SKM-1 (cell line): ENCODE results near the gene CCDC73.
"Not testable (repeated sequence)": the region's sequence is repeated elsewhere in the genome, so short reads cannot be mapped to it uniquely, and the experiment has no call there.

Experiments used
- DNase-seq: peaks from one replicate; lab custom pipeline; 2025; ENCODE audit not compliant: unreplicated experiment; lab: John Stamatoyannopoulos, UW

Gene CCDC73

DNA sequence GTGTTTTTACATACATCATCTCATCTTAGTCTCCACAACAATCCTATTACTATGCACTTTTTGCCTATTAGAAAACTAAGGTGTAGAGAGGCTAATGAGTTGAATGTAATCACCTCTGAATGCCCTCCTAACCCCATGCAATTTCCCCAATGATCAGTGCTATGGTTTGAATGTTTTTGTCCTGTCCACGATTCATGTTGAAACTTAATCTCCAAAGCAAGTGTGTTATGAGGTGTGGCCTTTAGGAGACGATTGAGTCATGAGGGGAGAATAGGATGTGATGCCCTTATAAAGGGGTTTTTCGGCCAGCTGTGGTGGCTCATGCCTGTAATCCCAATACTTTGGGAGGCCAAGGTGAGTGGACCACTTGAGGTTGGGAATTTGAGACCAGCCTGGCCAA, 2.0 kb upstream of the CCDC73 start:
- no peak for DNase-seq

DNA sequence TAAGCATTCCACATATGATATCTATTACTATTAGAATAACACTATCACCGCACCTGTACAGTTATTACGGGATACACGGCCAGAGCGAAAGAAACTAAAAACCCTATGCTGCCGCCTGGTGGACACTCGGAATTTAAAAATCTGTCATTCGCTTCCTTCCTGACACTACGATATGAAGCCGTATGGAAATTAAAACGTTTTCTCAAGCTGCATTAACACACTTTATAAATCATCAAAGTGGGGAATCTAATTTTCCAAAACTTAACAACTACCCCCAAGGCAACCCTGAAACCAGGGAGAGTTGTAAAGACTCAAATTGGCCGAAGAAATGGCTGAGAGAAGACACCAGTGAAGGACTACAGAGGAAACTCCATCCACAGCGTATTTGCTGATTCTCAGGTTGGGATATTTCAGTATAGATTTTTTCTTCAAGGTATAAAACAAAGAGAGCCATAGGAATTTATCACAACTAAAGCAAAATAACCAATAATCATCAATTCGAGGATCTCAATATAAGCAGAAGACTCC, 1.4 kb downstream of the CCDC73 start:
- DNase-seq = peak; percentile 55

DNA sequence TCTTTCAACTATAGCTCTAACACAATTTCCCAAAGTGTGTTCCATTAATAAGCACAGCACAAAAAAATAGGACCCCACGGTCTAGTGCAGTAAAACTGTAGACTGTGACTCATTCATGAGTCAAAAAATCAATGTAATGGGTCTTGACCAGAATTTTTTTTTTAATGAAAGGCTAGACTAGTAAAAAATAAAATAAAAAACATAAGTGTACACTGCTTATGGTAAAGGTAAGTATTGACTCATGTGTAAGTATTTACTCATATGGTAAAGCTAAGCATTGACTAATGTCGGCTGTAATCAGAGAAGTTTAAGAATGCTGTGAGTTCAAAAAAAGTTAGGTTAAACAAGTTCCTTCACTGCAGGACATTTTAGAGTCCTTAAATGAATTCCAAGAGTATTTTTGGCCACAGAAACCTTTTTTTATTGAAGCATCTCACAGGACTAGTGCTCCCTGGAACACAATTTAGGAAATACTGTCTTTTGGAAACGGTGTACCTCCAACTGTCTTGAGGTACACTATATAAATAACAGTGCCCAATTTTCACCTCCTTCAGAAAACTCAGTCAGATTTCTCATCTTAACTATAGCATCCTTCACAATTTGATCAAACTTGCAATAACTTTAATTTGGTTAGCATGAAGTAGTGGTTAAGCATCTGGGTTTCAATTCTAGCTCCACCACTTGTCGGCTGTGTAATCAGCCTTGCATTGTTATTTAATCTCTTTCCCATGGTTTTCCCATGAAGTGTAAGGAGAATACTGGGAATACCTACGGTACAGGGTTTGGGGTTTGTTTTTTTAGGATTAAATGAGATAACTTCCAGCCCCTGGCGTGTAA, 2.1 kb downstream of the CCDC73 start:
- DNase-seq = no peak

DNA sequence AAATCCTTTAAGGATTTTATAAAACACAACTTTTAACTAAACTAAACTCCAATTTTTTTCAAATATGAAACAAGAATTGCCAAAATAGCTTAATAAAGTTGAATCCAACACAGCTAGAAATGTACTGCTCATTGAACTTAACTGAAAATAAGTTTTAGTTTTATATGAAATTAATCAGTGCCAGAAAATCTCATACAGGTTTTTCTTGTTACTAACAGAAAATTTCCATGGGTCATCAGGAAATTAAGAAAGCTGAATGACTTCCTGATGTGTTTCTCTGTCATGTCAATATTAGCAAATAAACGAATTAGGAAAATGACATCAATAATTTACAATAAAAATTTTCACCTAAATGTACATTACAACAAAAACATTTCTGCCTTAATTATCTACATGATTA, 3.5 kb downstream of the CCDC73 start:
- DNase-seq = no peak

DNA sequence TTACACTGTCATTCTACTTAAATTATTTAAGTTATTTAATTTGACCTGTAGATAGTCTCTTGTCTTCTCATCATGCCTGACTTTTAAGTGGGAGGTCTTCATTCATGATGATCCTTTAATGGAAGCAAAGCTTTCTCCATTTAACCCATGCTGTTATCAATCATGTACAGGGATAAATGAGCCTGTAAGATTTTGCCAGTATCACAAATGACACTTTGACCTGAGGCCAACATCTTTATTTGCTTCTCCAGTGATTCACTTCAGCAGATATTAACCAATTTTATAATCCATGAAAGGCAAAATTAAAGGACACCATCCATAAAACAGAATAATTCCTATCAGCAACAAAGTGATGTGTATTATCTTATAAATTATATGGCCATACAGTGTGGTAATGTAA, 7.7 kb downstream of the CCDC73 start:
- no peak for DNase-seq

DNA sequence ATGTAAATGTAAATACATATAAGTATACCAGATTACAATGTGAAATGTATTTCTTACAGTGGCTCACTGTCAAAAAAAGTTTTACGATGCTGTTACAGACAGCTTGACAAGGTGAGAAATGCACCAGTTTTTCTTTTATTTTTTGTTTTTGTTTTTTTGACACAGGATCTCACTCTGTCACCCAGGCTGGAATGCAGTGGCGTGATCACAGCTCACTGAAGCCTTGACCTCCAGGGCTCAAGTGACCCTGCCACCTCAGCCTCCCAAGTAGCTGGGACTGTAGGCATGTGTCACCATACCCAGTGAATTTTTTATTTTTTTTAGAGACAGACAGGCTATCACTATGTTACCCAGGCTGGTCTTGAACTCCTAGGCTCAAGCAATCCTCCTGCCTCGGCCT, 9.2 kb downstream of the CCDC73 start:
- DNase-seq = no peak

DNA sequence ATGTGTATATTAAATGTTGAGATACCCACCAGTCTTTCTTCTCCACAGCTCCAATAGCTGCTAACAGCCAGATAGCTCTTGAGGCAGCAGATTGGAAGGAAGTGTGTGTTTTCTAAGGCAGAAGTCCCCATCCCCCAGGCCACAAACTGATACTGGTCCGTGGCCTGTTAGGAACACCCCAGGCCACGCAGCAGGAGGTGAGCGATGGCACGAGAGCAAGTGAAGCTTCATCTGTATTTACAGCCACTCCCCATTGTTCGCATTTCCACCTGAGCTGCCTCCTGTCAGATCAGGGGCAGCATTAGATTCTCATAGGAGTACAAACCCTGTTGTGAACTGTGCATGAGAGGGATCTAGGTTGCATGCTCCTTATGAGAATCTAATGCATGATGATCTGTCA, 12.7 kb downstream of the CCDC73 start:
- DNase-seq = no peak

DNA sequence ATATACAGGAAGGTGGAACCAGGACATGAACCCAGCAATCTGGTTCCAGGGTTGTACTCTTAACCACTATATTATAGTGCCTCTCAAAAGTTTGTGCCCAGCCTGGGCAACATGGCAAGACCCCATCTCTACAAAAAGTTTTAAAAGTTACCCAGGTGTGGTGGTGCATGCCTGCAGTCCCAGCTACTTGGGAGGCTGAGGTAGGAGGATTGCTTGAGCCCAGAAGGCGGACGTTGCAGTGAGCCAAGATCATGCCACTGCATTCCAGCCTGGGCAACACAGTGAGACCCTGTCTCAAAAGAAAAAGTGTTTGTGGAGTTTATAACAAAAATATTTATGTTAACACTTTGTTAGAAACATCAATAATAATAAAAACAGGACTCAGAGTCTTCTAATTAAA, 13.6 kb downstream of the CCDC73 start:
- DNase-seq = not testable (repeated sequence)

DNA sequence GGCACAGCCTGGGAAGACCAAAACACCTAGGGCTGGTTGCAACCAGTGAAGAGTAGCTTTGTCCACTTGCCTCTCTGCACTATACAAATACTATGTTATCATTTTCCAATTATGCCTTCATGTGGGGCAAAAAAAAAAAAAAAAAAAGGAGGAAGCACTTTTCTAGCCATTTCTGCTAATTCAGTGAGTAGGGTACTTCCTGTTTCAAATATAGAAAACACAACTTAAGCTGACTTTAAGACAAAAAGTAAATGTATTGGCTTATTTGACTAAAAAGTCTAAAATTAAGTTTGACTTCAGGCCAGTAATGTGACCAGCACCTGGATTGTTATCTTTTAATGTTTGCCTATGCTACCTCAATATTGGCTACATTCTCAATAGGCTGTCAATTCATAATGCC, 15.3 kb downstream of the CCDC73 start:
- DNase-seq = no peak

DNA sequence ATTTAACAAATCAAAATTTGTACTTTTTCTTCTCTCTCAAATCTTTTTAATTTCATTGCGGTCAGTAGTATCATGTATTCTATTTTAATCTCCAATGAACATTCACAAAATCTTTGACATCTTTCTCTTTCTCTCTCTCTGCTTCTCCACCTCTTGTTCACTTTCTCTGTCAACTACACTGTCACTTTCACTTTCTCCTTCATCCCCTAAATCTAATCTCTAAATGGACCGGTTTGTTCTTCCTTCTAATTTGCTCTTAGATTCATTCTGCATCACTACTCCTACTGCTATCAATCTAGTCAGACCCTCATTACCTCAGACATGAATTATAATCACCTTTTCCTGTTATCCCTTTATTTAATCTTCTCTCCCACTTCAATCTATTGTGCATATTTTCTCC, 18.6 kb downstream of the CCDC73 start:
- no peak for DNase-seq

DNA sequence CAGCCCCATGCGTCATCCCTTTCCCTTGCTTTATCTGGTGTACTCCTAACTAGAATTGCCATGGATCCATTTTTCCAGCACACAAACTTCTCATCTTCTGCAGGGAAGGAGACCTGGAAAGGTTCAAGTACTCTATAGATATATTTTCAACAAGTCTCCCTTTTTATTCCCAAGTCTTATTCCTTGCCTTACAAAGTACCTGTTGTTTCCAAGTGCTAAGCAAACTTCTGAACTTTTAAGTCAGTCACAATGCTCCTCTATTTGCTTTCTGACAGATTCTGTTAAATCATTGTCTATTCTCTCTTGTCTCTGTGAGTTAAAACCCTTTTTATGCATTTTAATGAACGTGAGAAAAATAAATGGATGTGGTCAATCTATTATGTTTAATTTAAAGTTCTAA, 20.4 kb downstream of the CCDC73 start:
- DNase-seq = no peak

DNA sequence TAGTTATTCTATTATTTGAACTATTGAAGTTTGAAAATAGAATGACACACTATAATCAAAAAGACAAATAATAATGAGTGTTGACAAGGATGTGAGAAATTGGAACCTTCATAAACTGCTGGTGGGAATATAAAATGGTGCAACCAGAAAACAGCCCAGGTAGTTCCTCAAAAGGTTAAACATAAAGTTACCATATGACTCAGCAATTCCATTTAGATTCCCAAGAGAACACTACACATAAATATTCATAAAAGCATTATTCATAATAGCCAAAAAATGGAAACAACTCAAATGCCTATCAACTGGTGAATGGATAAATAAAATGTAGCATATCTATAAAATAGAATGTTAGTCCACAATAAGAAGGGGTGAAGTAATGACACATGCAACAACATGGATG, 21.7 kb downstream of the CCDC73 start:
- DNase-seq = no peak

DNA sequence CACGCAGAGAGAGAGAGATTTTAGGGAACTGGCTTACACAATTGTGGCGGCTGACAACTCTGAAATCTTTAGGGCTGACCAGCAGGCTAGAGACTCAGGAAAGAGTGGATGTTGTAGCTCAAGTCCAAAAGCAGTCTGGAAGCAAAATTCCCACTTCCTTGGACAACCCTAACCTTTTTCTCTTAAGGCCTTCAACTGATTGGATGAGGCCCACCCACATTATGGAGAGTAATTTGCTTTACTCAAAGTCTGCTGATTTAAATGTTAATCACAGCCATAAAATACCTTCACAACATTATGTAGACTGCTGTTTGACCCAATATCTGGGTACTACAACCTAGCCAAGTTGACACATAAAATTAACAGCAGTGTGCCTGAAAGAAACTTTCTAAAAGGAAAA, 32.7 kb downstream of the CCDC73 start:
- not testable (repeated sequence) for DNase-seq

DNA sequence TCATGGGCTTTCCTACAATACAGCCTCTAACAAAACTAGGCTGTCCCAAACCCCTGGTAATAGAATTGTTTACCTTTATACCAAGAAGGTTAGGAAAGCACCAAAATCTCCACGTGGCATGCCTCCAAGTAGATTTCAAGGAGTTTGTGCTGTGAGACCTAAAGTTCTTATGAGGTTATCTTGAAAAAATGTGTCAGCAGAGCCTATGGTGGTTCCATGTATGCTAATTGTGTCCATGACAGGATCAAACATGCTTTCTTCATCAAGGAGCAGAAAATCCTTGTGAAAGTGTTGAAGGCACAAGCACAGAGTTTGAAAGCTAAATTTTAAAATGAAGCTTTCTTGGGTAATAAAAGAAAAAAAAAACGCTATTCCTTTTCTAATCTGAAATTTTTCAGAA, 36.2 kb downstream of the CCDC73 start:
- DNase-seq = no peak

DNA sequence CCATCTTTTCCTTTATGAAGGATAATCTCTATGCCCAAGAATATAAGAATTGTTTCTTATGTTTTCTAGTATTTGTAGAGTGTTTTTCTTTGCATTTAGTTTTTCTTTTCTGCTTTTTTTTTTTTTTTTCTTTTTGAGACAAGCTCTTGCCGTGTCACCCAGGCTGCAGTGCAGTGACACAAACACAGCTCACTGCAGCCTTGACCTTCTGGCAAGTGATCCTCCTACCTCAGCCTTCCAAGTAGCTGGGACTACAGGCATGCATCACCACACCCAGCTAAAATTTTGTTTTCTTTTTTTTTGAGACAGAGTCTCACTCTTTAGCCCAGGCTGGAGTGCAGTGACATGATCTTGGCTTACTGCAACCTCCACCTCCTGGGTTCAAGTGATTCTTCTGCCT, 41.3 kb downstream of the CCDC73 start:
- DNase-seq = not testable (repeated sequence)

DNA sequence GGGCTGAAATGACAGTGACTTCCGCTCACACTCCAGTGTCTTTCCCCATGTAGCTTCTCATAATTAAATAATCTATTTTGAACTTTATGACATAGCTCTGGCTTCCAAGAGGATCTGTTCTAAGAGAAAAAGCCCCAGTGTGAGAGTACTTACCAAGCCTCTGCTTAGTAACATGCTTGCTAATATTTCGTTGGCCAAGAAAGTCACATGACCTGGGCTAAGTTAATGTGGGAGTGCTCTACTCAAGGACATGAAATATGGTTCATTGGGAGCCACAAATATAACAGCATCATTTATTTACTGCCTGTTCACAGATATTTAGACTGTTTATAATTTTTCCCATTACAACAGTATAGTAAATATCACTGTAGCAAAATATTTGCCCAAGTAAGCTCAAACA, 42.5 kb downstream of the CCDC73 start:
- DNase-seq = no peak

DNA sequence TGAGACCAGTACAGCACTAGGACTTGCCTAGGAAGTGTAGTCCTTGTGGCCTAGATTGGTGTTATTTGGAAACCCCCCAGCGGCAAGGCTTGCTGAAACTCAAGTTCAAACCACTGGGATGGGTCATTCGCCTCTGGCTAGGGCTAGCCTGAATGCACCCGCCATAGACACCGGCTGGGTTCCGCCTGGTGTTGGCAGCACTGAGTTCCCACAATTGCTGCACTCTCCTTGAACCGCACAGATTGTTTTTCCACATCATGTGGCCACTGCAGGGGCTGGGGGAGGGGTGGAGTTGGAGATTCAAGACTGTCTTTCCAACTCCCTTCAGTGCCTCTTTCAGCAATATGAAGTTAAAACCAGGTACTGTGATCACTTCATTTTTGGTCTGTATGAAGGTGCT, 43.1 kb downstream of the CCDC73 start:
- no peak for DNase-seq

DNA sequence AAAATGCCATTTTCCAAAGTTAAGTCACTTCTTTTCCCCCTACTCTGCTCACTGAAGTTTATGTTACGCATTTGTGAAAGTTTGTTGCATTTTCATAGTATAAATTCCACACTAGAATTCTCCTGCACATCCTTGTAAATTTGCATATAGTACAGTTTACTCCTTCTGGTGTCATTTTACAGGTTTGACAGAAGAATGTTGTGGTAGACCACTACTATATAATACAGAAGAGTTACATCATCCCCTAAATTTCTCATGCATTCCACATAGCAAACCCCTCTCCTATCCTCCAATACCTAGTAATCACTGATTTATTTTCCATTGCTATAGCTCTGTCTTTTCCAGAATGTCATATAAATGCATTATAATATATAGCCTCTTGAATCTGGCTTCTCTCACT, 64.5 kb downstream of the CCDC73 start:
- no peak for DNase-seq

DNA sequence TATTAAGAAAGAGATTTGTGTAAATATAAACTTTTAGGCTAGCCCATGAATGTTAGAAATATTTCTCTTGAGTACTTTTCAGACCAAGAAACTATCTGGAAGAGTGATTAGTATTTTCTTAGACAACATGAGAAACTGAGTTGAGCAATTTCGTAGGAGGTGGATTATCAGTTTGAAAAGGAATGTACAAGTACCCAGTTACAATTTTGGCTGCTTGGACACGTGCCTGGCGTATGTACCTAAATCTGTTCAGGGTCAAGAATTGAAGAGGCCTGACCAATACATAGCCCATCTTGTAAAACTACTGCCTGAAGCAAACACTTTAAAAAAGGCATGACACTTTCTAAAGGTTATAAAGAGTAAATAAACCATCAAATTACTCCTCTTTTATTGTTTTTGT, 71.1 kb downstream of the CCDC73 start:
- no peak for DNase-seq

DNA sequence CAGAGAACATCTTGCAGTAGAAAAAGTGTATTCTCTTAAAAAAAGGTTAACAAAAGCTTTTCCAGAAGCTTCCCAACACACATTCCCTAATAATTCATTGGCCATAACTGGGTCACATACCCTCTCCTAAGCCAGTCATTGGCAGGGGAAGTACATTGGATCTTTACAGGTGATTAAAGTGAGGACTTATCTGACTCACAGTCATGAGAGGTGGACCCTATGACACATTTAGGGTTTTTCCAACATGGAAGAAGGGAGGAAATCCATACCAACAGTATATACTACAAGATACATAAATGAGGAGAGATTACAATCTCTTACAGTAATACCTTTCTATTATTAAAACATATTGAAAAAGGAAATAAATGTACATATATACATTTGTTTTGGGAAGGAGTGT, 72.2 kb downstream of the CCDC73 start:
- no peak for DNase-seq

DNA sequence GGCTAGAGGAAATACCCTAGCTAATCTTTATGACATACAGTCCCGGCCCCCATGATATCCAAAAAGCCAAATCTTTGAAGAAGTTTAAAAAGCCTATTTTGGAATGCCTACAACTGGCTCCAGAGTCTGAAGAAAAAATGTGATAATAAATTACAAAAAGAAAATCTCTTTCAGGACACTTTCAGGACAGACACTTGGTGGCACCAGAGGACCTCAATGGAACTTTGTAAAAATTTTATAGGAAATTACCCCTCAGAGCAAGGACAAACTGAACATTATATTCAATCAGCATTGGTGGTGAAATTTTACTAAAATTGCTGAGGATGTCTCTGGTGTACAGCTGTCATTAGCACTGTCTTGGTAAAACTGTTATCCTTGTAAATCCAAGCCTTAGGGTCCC, 81.0 kb downstream of the CCDC73 start:
- no peak for DNase-seq

DNA sequence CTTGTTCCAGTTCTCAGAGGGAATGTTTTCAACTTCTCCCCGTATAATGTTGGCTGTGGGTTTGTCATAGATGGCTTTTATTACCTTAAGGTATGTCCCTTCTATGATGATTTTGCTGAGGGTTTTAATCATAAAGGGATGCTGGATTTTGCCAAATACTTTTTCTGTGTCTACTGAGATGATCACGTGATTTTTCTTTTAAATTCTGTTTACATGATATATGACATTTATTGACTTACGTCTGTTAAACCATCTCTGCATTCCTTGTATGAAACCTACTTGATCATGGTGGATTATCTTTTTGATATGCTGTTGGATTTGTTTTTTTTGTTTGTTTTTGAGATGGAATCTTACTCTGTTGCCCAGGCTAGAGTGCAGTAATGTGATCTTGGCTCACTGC, 85.5 kb downstream of the CCDC73 start:
- not testable (repeated sequence) for DNase-seq
